Gastroesophageal sphincter (tissue), 4 donors: ENCODE measurements around the gene FBXO41. TPM values are rescaled to one million over a fixed set of nuclear protein-coding genes. Genes with fewer than 3 reads are reported as not detected.

Experiments used
- ATAC-seq: fragments of 150-250 bp; one replicate; pipeline ENCODE4 v1.9.1; 2016; ENCODE audit warnings: mild to moderate bottlenecking, moderate library complexity
- H3K27ac ChIP-seq, 4 donors: fragments of 200-600 bp; sonication (generic) in 3 of 4; 1 replicate in 3 of 4; 2 replicates in 1 of 4; pipeline ENCODE4 v1.5.1; 2016 to 2019
- H3K27me3 ChIP-seq: fragments of 200-600 bp; sonication (generic); one replicate; pipeline ENCODE4 v1.5.1; 2019
- H3K36me3 ChIP-seq, 2 donors: fragments of 200-600 bp; sonication (generic); one replicate each; pipeline ENCODE4 v1.5.1; 2019; ENCODE audit warnings: control low read depth in 1 of 2
- H3K4me1 ChIP-seq, 3 donors: fragments of 200-600 bp; sonication (generic); 1 replicate in 2 of 3; 2 replicates in 1 of 3; pipeline ENCODE4 v1.5.1; 2016 to 2019; ENCODE audit warnings: control low read depth in 2 of 3
- H3K4me3 ChIP-seq, 2 donors: fragments of 200-600 bp; sonication (generic); one replicate each; pipeline ENCODE4 v1.5.1; 2019; ENCODE audit warnings: mild to moderate bottlenecking in 1 of 2, moderate library complexity in 1 of 2
- H3K9me3 ChIP-seq, 3 donors: fragments of 200-600 bp; sonication (generic); one replicate each; pipeline ENCODE4 v1.5.1; 2017 to 2019; ENCODE audit warnings: control low read depth in 2 of 3
- EP300 ChIP-seq: sonication (generic); formaldehyde crosslinking; IDR thresholded peaks from one replicate; pipeline ENCODE4 v1.6.1; 2017; ENCODE audit warnings: antibody characterized with exemption, mild to moderate bottlenecking
- POLR2A ChIP-seq, 2 donors: fragments of 450-650 bp; IDR thresholded peaks; one replicate each; pipeline ENCODE4 v1.6.1; 2017; ENCODE audit warnings: antibody characterized with exemption in 2 of 2, mild to moderate bottlenecking in 2 of 2, moderate library complexity in 1 of 2
- POLR2AphosphoS5 ChIP-seq: sonication (generic); formaldehyde crosslinking; IDR thresholded peaks from one replicate; pipeline ENCODE4 v1.6.1; 2017; ENCODE audit warnings: antibody characterized with exemption
- WGBS, 2 donors: methylation state at CpG; one replicate each; pipeline ENCODE4 v1.1.5; 2018; ENCODE audit warnings: low coverage in 1 of 2; 5-methylcytosine and 5-hydroxymethylcytosine counted together
- total RNA-seq, 4 donors: library from RNA; depleted of rRNA; stranded (reverse); fragments of >200 nt; gene quantifications; one replicate each; pipeline ENCODE4 v1.1.0, GENCODE V29; 2016
- TF ChIP-seq, protein P1 (sequence below), 4 experiments: fragments of 200-600 bp in 2 of 4; fragments of 450-650 bp in 2 of 4; sonication (generic) in 1 of 4; IDR thresholded peaks; one replicate each; pipeline ENCODE4 v1.5.1; 2017 to 2019; ENCODE audit warnings: antibody characterized with exemption in 4 of 4, mild to moderate bottlenecking in 2 of 4, moderate library complexity in 2 of 4

Gene FBXO41
- total RNA-seq, 4 donors from 2014 or later: 2.2 to 5.4 (median 4.0) TPM

DNA sequence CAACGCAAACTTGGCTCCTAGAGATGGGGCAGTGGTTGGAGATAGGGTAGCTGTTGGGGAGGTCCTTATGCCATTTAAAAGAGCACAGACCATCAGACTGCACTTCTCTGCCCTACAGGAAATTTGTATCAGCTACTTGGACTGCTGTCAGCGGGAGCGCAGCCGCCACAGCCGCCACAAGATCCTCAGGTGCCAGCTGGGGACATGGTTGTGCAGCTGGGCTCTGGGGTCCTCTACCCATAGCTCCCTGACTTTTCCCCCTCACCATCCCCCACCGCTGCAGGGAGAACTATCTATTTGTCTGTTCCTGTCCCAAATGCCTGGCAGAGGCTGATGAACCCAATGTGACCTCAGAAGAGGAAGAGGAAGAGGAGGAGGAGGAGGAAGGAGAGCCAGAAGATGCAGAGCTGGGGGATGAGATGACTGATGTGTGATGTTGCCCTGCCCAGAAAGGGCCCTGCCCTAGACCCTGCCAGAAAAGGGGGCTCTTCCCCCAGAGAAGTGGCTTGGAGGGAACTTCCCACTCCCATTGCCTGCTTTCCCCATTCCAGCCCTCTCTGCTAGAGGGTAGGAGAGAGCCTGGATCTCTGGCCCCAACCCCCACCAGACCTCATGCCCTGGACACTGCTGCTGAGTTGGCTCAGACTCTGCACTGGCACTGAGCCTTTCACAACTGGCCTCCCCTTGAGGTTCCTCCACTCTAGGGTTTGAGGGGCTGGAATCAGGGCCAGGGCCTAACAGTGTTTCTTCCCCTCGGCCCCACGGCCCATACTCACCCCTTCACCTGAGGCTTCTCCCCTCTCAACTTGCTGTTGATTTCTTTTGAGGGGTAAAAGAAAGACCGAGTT lies 58.5 kb downstream of the FBXO41 start:
- TF ChIP-seq, protein P1, sequence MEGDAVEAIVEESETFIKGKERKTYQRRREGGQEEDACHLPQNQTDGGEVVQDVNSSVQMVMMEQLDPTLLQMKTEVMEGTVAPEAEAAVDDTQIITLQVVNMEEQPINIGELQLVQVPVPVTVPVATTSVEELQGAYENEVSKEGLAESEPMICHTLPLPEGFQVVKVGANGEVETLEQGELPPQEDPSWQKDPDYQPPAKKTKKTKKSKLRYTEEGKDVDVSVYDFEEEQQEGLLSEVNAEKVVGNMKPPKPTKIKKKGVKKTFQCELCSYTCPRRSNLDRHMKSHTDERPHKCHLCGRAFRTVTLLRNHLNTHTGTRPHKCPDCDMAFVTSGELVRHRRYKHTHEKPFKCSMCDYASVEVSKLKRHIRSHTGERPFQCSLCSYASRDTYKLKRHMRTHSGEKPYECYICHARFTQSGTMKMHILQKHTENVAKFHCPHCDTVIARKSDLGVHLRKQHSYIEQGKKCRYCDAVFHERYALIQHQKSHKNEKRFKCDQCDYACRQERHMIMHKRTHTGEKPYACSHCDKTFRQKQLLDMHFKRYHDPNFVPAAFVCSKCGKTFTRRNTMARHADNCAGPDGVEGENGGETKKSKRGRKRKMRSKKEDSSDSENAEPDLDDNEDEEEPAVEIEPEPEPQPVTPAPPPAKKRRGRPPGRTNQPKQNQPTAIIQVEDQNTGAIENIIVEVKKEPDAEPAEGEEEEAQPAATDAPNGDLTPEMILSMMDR (IDR thresholded peaks at IDR 0.05): no peak
- TF ChIP-seq POLR2AphosphoS5: no peak
- TF ChIP-seq POLR2A (IDR thresholded peaks at IDR 0.05): no peak
- no peak for TF ChIP-seq EP300
- Histone ChIP-seq H3K27me3 (no peaks in the 10 kb centered on the region), H3K4me3 (no peak overlapping the region), H3K4me1 (no peaks in the 10 kb centered on the region), H3K9me3 (no peaks in the 10 kb centered on the region), H3K36me3 (peaks cover 0 to 94% of the 10 kb centered on the region in 2 donors), H3K27ac (no peak overlapping the region)
- no peak for ATAC-seq
- WGBS, 2 donors: 100% methylated on average over 1 of the region's 9 CpGs; no CpG with 5 or more reads in 1 of the 2 donors

- Histone ChIP-seq H3K27ac (no peak overlapping the region), H3K4me3 (no peak overlapping the region), H3K4me1 (no peaks in the 10 kb centered on the region), H3K9me3 (no peaks in the 10 kb centered on the region), H3K27me3 (no peaks in the 10 kb centered on the region), H3K36me3 (peaks cover 0 to 100% of the 10 kb centered on the region in 2 donors)
- WGBS, 2 donors: 92 to 94% methylated on average over 2 to 4 of the region's 4 CpGs
- TF ChIP-seq POLR2AphosphoS5 (no peak), POLR2A (IDR thresholded peaks at IDR 0.05) (no peak), EP300 (no peak)
- TF ChIP-seq, protein P1 (IDR thresholded peaks at IDR 0.05): no peak
- no peak for ATAC-seq
Measured at GRCh38 chr2:73223821-73224220, 60.5 kb downstream of the FBXO41 start.

GRCh38 chr2:73218298-73218697 lies 66.0 kb downstream of the FBXO41 start:
- Histone ChIP-seq H3K27me3 (no peaks in the 10 kb centered on the region), H3K36me3 (peaks cover 0 to 50% of the 10 kb centered on the region in 2 donors), H3K27ac (no peak overlapping the region), H3K4me3 (no peak overlapping the region), H3K9me3 (no peaks in the 10 kb centered on the region), H3K4me1 (peaks cover 0 to 22% (median 0%) of the 10 kb centered on the region in 3 donors)
- TF ChIP-seq POLR2A (IDR thresholded peaks at IDR 0.05) (no peak), POLR2AphosphoS5 (no peak), EP300 (no peak)
- TF ChIP-seq, protein P1 (IDR thresholded peaks at IDR 0.05): no peak
- no peak for ATAC-seq

GRCh38 chr2:73217826-73218225 lies 66.5 kb downstream of the FBXO41 start:
- TF ChIP-seq, protein P1 (IDR thresholded peaks at IDR 0.05): no peak
- TF ChIP-seq EP300 (no peak), POLR2AphosphoS5 (no peak), POLR2A (IDR thresholded peaks at IDR 0.05) (no peak)
- 80 to 88% methylated on average over 1 to 2 of the region's 2 CpGs for WGBS, 2 donors
- Histone ChIP-seq H3K27ac (no peak overlapping the region), H3K4me1 (peaks cover 0 to 27% (median 0%) of the 10 kb centered on the region in 3 donors), H3K36me3 (peaks cover 0 to 45% of the 10 kb centered on the region in 2 donors), H3K27me3 (no peaks in the 10 kb centered on the region), H3K4me3 (no peak overlapping the region), H3K9me3 (no peaks in the 10 kb centered on the region)
- no peak for ATAC-seq

DNA sequence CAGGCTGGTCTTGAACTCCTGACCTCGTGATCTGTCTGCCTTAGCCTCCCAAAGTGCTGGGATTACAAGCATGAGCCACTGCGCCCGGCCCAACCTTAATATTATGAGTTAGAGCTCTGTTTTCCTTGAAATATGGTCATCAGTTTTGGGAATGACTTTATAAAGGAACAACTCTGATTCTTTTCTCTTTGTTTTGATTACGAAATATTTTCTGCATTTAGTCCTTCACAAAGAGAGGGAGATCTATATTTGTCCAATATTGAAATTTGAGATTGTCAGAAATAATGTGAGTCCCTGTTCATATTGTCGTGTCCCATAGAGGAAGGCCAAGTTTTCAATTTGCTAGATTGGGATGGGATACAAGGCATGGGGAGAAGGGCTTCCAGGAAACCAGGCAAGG lies 67.1 kb downstream of the FBXO41 start:
- WGBS, 2 donors: 93% methylated on average over 5 of the region's 5 CpGs
- Histone ChIP-seq H3K4me3 (no peak overlapping the region), H3K9me3 (no peaks in the 10 kb centered on the region), H3K27me3 (no peaks in the 10 kb centered on the region), H3K4me1 (peaks cover 0 to 33% (median 2%) of the 10 kb centered on the region in 3 donors), H3K27ac (no peak overlapping the region), H3K36me3 (peaks cover 0 to 38% of the 10 kb centered on the region in 2 donors)
- no peak for ATAC-seq
- TF ChIP-seq EP300: no peak
- TF ChIP-seq POLR2A (IDR thresholded peaks at IDR 0.05): no peak
- TF ChIP-seq, protein P1 (IDR thresholded peaks at IDR 0.05): no peak
- no peak for TF ChIP-seq POLR2AphosphoS5
